Activated T-cell treated with anti-CD3 and anti-CD28 coated beads for 4 hours (primary cell): Measurements from ENCODE around the gene ARFGEF2.
"Not testable (repeated sequence)": the region's sequence is repeated elsewhere in the genome, so short reads cannot be mapped to it uniquely, and the experiment has no call there.

Experiments used
- DNase-seq: peaks from one replicate; pipeline ENCODE4 v3.0.0-alpha.2; 2020

The ARFGEF2 gene

DNA sequence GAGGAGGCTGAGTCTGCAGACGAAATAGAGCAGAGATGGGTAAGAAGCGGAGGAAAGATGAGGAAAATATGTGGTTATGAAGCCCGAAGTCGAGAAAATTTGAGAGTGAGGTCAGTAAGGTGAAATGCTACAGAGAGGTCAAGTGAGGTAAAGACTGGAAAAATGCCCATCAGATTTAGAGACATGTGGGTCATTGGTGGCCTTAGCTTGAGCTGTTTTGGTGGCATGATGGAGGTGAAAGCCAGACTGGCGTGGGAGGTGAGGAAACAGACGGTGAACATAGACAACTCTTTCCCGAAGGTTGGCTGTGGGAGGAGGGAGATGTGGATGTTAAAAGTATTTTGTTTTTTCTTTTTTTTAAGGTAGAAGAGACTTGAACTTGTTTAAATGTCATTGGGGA is 9.4 kb downstream of the ARFGEF2 start:
- DNase-seq: no peak

DNA sequence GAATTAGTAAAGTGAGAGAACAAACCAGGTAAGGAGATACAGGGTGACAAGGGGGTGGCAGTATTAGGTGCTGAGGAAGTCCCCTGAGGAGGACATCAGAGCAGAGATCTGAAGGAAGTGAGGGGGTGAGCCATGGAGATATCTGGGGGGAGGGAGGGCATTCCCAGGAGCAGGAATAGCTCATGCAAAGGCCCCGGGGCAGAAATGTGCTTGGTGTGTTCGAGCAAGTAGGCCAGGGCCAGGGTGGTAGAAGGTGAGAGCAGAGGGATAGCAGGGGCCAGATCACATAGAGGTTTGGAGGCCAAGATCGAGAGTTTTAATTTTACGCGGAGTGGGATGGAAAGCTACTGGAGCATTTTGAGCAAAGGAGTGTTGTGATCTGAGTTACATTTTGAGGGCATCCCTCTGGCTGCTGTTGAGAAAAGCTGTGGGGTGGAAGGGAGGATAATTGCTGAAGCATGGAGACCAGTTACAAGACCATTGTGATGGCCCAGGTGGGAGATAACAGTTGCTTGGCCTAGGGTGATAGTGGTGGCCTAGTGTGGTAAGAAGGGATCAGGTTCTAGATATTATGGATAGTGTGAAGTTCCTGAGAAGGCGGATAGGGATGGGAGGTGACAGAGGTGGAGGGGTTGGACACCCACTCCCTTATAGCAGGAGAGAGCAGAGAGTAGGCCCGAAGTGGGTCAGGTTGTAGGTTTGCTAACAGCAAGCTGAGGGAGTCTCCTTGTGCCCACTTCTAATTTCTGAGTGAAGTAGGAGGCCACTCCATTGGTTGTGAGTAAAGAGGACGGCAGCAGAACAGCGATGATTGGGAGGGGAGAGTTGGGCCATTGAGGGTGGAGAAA is 10.2 kb downstream of the ARFGEF2 start:
- DNase-seq: no peak

GRCh38 chr20:48932375-48932941 is 10.9 kb downstream of the ARFGEF2 start:
- DNase-seq: no peak

DNA sequence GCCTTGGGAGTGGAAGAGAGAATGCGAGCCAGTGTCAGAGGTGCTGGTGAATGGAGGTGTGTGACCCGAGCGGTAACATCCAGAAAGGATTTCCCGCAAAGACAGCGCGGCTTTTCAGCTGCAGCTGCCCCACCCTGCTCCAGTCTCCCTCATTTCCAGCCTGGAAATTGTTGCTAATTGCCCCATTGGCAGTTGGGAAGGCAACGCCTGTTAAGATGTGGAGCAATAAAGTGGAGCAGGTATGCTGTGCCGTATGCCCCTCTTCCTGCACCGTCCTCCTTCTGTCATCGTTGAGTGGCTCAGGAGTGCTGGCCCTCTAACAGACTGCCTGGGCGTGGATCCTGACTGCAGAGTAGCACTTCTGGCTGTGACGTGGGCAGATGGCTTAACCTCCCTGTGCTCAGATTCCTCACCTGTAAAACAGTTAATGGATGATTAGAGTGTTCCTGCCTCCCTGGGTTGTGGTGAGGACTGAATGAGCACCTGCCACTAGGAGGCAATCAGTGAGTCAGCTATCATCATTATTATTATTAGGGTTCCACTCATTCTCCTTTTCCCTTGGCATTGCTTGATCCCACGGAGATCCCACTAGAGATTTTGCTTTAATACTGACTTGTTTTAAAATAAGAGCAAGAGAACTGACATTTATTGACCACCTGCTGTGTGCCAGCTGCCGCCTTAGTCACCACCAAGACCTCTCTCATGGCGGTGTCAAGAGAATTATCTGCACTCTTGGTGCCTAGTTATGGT is 11.7 kb downstream of the ARFGEF2 start:
- DNase-seq: no peak

DNA sequence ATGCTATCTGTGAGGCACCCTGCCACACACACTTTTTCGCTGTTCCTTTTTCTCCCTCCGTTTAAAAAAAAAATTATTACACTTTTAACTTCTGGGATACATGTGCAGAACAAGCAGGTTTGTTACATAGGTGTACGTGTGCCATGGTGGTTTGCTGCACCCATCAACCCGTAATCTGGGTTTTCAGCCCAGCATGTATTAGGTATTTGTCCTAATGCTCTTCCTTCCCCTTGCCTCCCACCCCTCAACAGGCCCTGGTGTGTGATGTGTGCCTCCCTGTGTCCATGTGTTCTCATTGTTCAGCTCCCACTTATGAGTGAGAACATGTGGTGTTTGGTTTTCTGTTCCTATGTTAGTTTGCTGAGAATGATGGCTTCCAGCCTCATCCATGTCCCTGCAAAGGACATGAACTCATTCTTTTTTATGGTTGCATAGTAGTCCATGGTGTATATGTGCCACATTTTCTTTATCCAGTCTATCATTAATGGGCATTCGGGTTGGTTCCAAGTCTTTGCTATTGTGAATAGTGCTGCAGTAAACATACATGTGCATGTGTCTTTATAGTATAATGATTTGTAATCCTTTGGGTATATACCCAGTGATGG is 12.9 kb downstream of the ARFGEF2 start:
- DNase-seq: not testable (repeated sequence)

DNA sequence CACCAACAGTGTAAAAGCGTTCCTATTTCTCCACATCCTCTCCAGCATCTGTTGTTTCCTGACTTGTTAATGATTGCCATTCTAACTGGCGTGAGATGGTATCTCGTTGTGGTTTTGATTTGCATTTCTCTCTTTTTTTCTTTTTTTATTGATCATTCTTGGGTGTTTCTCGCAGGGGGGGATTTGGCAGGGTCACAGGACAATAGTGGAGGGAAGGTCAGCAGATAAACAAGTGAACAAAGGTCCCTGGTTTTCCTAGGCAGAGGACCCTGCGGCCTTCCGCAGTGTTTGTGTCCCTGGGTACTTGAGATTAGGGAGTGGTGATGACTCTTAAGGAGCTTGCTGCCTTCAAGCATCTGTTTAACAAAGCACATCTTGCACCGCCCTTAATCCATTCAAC is 13.5 kb downstream of the ARFGEF2 start:
- DNase-seq: not testable (repeated sequence)

GRCh38 chr20:48936178-48936577 is 14.7 kb downstream of the ARFGEF2 start:
- not testable (repeated sequence) for DNase-seq

- no peak for DNase-seq
Observed at GRCh38 chr20:48937674-48938073, 16.2 kb downstream of the ARFGEF2 start.

DNA sequence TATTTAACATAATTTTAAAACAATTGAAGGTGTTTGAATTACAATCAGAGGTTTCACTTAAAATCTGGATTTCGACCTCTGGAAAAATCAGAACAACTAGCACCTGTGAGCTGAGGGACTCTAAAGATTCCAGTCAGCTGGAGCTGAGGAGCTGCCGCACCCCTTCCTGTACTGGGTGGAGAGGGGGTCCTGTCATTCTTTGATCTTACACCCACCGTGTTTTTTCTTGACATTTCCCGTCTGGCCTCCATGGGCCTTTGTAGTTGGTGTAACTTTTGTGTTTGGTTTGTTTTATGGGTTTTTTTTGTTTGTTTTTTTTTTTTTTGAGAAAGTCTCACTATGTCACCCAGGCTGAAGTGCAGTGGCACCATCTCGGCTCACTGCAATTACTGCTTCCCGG is 17.2 kb downstream of the ARFGEF2 start:
- DNase-seq: no peak

DNA sequence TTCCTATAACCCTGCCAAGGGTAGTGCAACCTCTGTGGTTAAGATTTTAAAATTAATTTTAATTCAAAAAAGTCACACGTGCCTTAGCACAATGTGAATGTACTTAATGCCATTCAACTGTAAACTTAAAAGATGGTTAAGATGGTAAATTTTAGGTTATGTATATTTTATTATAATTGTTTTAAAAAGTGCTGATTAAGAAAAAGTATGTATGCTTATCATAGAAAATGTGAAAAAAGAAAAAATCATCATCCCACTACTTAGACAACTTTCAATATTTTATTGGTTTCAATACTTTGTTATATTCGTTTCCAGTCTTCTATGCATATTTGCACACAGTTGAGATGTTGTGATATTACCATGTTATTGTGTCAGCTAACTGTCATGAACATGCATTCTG is 18.7 kb downstream of the ARFGEF2 start:
- no peak for DNase-seq

GRCh38 chr20:48941467-48941866 is 20.0 kb downstream of the ARFGEF2 start:
- DNase-seq: no peak

DNA sequence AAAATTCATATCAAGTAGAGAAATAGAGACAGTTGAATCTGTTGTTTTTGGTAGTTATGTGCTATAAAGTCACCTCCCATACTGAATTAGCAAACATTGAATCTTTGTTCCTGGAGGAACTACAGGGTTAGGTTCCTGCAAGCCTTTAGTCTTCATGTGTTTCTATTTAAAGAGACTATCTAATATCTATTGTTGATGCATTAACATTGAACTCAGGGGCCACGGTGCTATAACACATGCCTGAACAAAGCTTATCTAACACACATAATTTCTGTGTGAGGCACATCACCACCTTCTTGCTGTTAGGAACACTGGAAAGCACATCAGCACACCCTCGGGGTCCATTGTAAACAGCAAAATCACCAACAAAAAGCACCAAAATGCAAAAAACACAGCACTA is 21.2 kb downstream of the ARFGEF2 start:
- no peak for DNase-seq

- DNase-seq: no peak
Observed at GRCh38 chr20:48944663-48945297, 23.3 kb downstream of the ARFGEF2 start.

GRCh38 chr20:48945840-48946514 is 24.5 kb downstream of the ARFGEF2 start:
- DNase-seq: no peak

DNA sequence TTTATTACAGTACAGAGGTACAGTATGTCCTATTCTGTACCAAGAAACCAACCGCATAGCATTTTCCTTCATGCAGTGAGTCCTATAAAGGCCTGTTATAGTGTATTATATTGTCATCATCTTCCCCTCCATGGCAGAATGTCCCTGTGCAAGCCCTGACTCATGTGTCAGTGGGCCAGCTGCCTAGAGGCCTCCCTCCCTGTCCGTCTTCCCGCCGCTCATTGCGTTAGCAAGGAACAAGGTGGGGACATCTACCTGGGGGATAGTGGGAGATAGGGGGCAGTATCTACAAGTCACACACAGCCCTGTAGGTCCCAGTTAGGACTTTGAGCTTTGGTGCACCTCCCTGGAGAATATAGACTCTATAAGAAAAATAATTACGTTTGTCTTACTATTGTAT is 27.1 kb downstream of the ARFGEF2 start:
- no peak for DNase-seq

DNA sequence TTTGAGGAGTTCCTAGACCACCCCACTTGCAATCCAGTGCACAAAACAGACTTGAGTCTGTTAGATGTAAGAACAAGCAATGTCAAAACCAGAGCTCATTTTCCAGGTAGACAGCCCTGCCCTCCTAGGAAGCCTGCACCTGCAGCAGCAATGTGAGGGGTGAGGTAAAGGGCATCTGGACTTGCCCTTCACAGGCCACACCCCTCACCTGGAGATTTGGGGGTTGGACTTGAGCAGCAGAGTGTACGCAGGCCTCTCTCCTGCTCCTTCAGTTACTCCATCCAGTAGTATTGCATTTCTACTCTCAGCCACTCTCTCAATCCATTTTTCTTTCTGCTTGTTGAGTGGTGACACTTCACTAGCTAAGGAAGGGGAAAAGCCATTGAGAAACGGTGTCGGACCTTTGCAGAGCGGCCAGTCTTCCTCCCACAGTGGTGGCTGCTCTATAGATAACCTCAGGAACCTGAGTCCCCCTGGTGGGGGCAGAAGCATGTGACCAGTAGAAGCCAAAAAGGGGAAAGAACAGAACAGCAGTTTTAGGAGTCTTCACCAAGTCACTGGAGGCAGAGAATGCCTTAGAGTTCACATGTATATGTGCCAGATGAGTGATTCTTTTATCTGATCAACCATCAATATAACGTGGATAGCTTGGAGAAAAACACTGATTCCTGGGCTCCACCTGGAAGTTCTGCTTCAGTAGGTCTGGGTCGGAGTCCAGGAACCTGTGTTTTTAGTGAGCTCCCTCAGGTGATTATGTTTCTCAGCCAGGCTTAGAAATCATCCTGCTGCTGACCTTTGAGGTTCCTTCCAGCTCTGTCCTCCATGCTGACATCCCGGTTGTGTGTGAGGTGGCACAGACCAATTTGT is 28.0 kb downstream of the ARFGEF2 start:
- no peak for DNase-seq

DNA sequence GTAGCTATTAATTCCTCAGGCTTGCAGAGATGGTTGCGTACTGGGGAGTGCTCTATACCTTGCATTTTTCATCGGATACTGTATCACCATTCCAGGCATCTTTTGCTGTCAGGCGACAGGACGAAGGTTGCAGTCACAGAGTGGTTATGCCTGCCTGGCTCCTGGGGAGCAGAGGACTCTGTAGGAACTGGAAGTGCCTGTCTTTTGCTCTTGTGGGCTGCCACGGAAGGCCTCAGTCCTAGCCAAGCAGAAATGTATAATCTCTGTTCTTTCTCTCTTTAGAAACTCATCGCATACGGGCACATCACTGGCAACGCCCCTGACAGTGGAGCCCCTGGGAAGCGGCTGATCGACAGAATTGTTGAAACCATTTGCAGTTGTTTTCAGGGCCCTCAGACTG is 29.5 kb downstream of the ARFGEF2 start:
- no peak for DNase-seq

DNA sequence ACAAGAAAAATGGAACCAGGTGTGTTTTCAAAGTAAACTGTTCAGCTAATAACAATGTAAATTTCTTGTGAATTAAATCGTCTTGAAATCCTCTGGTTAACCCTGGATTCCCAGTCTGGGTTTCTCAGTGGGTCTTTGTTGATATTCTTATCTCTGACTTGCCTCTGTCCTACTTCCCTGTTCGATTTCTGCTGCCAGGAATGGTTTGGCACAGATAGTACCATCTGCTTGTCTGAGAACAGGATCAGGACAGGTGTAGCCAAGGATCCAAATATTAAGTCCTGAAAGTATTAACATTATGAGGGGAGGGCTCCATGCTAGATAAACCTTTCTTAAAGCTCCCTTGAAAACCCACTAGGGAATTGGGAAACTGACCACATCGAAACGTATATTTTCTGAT is 30.1 kb downstream of the ARFGEF2 start:
- DNase-seq: no peak

GRCh38 chr20:48952656-48953055 is 31.1 kb downstream of the ARFGEF2 start:
- no peak for DNase-seq

DNA sequence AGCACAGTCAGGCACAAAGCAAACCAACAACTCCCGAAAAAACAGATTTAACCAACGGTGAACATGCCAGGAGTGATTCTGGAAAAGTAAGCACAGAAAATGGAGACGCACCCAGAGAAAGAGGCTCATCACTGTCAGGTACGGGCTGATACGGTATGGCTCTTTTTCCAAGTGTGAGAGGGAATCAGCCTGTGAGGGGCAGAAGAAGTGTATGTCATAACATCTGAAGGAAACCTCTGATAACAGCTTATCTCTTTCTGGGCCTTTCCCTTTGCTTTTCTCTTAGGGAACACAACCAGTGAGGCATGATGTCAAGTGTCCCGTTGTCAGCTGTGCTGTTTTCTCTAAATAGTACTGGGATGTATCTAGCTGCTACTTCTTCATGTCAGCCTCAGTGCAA is 32.1 kb downstream of the ARFGEF2 start:
- no peak for DNase-seq

- no peak for DNase-seq
Observed at GRCh38 chr20:48956052-48956451, 34.5 kb downstream of the ARFGEF2 start.
